ENCODE results near the gene MOK.

Gene MOK

DNA sequence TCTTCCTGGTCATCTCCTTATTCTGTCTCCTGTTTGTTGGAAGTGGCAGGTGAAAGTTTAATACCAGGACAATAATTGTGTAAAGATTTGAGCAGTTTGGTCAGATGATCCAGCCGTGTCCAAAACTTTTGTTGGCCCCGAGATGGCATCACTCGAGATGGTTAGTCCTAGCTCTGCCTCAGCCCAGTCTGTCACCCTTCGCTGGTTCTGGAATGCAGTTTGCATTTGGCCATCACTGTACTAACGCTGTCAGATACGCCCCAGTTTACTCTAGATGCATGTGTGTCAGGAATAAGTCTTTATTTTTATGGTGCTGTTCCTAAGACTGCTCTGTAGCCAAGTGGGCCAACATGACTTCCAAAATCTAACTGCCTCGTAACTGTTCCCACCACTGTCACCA, 79.6 kb downstream of the MOK start:
- no peak for DNase-seq (ENCODE audit: low read depth in 2 of 2)

DNA sequence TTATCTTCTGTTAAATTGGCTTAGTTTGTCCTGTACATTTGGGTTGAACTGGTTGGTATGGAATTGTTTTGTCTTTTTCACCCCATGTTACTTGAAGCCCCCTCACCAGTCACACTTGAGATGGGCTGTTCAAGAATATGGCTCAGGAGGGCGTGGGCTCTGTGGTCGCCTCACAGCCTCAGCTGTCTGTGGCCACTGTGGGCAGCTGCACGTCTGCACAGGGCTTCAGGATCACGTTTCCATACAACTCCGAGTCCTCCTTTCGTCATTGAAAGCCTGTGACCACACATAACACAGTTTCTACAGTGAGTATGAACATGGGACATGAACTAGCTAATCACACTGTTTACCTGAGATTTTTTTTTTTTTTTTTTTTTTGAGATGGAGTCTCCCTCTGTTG, 81.3 kb downstream of the MOK start:
- DNase-seq (ENCODE audit: low read depth in 2 of 2) = no peak

DNA sequence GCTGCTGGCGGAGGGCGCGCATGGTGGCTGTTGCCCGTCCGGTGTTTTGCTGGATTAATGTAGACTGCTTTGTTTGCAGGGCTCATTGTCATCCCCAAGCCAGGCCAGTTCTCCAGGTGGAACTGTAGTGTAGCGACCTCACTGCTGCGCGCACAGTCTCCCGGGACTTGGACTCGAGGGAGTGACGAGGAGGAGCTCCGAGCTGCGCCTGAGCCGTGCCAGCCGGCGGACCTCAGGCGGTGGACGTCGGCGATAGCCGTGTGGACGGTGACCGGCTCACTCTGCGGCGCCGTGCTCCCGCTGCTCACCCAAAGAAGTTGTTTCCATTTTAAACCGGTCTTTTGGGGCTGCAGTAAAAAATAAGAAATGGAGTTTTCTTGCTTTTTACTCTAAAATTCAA, 82.2 kb downstream of the MOK start:
- no peak for DNase-seq (ENCODE audit: low read depth in 2 of 2)

DNA sequence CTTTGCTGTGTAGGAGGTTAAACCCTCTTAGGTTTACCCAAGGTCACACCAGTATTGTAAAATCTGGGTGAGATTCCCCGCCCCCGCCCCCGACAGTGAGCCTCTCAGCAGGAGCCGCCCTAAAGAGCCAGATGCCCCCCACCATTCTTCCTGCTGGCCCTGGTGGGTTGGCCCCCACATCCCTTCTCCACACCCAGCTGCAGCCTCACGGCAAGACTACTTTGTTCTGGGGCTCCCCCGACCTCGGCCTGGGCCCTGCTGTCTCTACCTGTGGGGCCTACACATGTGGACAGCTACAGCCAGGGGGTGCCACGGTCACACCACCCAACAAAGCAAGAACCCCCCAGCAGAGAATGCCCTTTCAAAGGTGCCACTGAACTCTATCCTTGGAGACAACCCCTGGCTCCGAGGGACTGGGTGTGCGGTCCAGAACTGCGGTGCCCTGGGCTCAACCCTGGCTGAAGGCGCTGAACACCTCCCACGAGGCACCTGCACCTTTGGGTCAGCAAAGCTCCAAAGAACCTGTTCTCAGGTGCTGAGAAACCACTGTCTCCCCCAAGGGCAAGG, 82.9 kb downstream of the MOK start:
- no peak for DNase-seq (ENCODE audit: low read depth in 2 of 2)

DNA sequence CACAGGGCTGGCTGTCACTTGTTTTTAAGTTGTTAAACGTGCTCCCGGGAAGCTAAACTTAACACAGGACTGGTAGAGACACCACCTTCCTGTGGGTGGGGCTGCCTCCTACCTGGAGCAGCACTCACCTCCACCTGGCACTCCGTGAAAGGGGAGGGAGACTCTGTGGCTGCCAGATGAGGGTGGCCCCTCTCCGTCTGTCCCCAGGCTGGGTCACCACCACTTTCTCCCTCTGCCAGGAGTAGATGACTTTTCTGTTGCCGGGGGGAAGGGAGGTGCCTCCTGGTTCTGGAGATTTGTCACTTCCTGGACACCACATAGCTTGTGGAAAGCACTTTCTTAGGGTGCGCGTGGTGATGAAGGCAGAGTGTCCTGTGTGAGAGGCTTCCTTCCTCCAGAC, 83.9 kb downstream of the MOK start:
- DNase-seq (ENCODE audit: low read depth in 2 of 2) = no peak

DNA sequence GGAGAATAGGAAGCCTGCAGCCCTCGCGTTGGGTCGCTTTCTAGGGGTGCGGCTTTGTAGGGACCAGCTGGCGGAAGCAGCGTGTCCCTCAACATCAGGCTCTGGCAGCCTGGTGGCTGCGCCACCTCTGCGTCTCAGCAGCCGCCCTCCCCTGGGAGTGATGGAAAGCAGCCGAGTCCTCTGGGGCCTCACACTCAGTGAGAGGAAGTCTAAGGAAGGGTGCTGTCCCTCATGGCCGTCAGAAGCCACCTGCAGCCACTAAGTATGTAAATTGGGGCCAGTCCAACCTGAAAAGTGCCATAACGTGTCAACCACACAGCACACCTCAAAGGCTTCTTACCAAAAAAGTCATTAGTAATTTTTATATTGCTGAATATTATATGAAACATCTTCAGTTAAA, 84.9 kb downstream of the MOK start:
- DNase-seq (ENCODE audit: low read depth in 2 of 2) = no peak

DNA sequence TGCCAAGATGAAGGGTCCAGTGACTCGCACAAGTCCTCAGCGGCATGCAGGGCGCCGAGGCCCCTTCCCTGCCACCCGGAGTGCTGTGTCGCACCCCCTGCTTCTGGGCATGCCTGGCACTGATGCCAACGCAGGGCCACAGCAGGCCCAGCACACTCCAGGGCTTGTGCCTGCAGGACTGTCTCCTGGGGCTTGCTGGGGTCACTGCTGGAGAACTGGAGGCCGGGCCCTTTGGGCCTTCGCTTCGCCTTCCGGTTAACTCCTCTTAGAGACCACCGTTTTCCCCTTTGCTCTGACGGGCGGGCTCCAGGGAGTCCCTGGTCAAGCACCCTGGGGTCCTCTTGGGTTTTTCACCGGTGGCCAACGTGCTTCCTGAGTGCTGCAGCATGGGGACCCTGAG, 85.6 kb downstream of the MOK start:
- DNase-seq (ENCODE audit: low read depth in 2 of 2) = no peak

DNA sequence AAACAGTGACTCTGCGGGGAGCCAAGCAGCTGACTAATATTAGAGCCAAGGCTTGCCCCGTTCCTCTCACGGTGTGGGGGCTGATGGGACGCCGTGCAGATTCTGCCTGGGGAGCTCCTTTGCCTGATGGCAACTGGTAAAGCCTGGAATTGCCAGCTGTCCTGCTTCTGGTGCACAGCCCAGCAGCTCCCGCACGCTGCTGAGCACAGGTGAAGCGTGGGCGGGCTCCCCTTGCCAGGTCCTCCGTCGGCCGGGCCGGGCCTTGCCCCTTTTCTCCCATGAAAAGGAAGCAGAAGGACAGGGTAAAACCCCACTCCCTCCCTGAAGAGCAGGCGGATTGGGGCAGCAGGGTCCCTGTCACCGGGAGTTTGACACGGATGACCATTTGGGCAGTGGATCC, 86.3 kb downstream of the MOK start:
- no peak for DNase-seq (ENCODE audit: low read depth in 2 of 2)

DNA sequence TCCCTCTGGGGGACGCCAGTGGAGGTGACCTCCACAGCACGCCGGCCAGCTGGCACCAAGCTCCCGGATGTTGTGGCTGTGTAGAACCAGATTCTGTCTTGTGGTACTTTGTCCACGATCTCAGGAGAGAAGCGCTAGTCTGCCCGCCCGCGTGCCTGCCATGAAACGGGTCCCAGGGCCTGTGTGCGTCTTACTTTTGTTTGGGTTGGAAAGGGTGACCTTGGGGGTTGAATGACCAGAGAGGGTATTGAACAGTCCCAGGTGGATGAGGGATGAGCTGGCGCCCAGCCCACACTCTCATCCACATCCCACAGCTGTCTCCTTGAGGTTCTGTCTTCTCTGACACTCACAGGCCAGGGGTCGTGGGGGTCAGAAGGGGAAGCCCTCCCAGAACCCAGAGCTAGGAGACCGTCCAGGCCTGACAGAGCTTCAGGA, 87.0 kb downstream of the MOK start:
- no peak for DNase-seq (ENCODE audit: low read depth in 2 of 2)

DNA sequence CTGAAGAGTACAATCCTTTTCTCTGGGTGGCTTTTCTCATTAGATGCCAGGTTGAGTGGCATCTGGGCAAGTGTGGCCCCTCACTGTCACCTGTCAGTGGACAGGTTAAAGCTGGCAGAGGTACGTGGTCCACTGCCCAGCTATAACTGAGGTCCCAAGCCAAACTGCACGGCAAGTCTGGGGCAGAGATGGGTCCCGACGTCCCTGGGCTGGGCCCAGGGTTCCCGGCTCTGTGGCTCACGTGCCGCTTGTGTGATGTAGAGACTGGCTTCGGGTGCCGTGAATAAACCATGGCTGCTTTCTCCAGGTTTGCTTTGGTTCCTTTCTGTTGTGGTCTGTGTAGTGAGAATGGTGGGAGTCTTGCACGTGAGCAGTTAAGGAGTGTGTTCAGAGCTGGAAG, 87.6 kb downstream of the MOK start:
- DNase-seq (ENCODE audit: low read depth in 2 of 2) = no peak

DNA sequence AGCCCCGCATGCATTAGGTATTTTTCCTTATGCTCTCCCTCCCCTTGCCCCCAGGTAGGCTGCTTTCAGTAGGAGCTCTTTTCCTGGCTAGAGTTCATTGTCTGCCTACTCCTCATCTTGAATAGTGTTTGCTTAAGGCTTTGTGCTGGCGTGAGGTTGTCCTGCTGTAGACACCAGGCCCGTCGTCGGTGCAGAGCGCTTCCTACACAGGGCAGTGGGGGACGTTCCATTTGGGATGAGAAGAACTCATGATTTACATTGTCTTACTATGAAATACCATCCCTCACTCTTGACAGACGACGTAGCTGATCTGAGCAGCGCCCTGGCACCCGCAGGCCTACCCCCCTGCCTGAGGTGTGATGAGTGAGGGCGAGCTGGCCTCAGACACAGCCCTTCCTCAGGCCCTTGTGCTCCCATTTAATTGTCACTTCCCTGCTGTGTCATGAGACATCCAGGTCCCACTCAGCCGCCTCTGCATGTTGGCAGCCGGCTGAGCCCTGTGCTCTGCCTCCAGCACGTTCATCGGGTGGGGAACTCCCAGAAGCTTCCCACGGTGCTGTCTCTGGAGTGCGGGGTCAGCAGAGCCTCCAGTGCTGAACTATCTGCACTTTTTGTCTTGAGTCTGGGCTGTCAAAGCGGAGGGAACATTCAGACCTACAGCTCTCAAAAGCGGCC, 89.3 kb downstream of the MOK start:
- no peak for DNase-seq (ENCODE audit: low read depth in 2 of 2)

DNA sequence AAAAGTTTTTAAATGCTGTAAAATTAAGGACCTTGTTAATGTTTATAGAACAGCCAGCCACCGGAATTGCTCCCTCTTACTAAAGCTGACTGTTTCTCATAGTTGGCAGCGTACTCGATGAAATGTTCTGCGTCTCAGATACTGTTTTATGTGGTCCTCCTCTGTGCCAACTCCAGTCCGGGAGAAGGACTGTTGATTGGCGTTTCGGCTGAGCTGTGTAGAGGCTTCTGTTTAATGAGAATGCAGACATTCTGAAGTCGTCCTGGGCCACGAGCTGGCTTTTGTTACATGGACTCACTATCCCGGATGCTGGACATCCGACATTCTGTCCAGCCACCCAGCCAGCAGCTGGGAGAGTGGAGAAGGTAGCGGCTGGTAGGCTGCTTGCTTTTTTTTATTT, 89.9 kb downstream of the MOK start:
- no peak for DNase-seq (ENCODE audit: low read depth in 2 of 2)

DNA sequence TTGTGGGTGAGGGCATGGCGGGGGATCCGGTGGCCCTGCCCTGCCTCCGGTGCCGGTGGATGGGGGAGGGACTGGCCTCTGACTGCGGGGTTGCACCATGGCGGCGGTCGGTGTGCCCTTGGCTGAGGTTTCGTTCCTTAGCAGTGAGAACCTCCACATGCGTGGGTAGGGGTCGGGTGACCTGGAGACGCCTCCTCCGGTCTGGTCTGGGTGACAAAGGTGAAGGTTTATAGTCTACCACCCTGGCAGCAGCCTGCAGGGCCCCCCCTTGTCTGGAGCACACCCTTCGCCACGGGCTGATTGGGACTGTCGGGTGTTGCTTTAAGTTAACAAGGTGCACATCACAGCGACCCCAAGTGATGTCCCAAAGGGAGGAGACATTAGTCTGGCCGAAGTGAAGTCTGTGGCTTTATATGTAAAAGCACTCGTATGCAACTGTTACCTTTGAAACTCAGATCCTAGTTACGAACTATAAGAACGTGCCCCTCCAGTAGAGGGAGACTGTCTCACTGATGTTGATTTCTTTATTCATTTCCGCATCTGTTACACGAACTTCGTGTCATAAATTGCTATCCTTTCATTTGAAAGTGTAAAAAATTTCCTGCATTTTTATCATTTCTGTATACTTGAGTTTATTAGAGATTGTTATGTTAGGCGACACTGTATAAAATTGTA, 90.8 kb downstream of the MOK start:
- no peak for DNase-seq (ENCODE audit: low read depth in 2 of 2)

DNA sequence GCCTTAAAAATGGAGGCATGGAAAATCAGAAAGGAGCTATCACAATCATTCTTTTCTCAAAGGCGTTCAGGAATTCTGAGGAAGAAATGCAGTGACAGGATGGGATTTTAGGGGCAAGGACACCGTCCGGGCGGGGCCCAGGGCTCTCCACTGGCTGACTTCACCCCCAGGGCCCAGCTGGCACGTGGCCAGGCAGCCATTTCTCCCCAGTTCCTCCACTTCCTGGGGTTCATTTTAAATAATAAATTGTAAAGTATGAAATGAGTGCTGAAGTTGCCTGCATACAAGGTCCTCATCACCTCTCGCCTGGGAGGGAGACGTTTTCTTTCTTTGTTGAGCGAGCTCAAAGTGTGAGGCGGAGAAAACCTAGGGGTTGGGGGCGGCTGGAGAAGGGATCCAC, 91.5 kb downstream of the MOK start:
- DNase-seq (ENCODE audit: low read depth in 2 of 2) = no peak

DNA sequence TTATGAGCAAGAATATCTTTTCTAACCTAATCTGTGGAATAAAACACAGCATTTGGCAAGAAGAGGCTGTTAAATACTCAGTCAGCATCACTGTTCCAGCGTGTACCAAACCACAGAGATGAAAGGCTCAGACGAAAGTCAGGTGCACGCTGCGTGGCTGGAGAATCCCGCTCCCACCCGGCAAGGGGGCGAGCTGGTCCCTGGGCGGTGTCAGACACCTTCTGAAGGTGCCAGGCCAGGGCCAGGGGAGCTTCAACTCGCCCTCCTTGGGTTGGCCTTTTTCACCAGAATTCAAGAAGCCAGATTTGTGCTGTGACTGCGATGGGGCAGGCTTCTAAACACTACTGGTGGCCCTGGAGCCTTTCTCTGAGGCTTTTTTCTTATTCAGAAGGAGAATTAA, 92.1 kb downstream of the MOK start:
- DNase-seq (ENCODE audit: low read depth in 2 of 2) = no peak

DNA sequence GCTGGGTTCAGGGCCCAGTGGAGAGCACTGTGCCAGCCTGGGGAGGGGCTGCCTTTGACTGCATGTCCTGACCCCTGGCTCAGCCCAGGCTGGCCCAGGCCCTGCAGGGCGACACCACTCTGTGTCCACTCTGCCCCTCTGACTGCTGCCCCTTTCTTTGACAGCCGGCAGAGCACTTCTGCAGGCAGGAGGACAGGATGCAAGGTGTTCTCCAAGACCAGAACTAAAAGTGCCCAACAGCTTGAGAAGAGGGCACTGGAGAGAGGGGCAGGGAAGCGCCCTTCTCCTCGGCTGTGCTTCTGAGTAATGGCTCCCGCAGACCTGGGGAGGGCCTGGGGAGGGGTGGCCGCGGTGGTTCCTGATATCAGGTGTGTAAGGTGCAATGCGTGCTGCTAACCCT, 92.6 kb downstream of the MOK start:
- no peak for DNase-seq (ENCODE audit: low read depth in 2 of 2)

DNA sequence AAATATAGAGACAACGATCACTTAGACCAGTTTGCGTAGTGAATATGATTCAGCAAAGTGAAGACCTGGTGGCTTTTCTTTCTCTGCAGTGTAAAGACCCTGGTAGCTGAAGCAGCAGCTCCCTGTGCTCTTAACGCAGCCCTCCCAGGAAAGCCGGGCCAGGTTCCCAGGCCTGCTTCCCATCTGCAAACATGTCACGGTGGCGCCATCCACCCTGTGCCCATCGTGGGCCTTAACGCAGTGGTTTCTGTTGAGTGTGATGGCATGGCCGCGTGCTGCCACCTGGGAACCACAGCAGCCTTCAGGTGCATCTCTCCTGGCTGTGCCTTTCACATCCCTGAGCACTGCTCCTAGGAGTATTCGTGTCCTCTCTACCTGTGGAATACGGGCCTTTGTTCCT, 93.7 kb downstream of the MOK start:
- no peak for DNase-seq (ENCODE audit: low read depth in 2 of 2)

DNA sequence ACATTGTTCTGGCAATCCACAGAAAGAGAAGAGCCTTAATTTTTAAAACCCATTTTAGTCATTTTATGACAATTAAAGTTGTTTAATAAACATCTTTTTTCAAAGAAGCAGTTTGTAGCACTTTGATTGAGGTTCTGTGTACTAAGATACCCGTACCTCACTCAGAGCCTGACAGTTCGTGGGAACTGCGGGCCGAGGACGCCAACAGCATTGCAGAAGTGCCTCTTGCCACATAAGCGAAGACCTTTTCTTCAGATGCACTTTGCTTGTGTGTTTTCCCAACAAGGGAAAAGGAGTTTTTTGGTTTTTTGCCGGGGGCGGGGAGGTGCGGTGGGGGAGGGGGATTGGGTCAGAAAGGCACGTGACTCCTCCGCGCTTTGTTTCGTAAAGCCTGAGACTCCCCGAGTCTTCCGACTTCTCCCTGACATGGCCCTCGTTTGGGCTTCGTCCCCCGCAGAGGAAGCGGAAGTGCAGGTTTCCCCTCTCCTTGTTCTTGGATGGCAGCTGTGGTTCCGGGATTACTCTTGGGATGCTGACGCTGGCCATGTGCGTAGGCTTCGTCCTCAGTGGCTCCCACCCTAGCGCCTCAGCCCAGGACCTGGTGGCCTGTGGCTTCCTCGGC, 94.4 kb downstream of the MOK start:
- no peak for DNase-seq (ENCODE audit: low read depth in 2 of 2)

DNA sequence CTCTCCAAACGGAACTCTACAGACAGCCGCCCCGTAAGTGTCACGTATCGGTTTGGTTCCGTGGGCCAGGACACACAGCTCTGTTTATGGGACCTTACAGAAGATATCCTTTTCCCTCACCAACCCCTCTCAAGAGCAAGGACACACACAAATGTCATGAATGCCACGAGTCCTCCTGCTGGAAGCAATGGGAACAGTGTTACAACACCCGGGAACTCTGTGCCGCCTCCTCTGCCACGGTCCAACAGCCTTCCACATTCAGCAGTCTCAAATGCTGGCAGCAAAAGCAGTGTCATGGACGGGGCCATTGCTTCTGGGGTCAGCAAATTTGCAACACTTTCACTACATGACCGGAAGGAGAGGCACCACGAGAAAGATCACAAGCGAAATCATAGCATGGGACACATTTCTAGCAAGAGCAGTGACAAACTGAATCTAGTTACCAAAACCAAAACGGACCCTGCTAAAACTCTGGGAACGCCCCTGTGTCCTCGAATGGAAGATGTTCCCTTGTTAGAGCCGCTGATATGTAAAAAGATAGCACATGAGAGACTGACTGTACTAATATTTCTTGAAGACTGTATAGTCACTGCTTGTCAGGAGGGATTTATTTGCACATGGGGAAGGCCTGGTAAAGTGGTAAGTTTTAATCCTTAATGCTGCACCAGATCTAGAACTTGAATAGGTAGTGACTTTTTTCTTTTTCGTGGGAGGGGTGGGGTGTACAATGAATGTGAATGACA, 95.6 kb downstream of the MOK start:
- DNase-seq (ENCODE audit: low read depth in 2 of 2) = no peak

DNA sequence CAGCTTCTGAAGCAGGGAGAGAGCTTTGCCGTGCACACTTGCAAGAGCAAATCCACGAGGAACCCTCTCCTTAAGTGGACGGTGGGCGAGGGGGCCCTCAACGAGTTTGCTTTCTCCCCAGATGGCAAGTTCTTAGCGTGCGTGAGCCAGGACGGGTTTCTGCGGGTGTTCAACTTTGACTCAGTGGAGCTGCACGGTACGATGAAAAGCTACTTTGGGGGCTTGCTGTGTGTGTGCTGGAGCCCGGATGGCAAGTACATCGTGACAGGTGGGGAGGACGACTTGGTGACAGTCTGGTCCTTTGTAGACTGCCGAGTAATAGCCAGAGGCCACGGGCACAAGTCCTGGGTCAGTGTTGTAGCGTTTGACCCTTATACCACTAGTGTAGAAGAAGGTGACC, 96.2 kb downstream of the MOK start:
- DNase-seq (ENCODE audit: low read depth in 2 of 2) = no peak

DNA sequence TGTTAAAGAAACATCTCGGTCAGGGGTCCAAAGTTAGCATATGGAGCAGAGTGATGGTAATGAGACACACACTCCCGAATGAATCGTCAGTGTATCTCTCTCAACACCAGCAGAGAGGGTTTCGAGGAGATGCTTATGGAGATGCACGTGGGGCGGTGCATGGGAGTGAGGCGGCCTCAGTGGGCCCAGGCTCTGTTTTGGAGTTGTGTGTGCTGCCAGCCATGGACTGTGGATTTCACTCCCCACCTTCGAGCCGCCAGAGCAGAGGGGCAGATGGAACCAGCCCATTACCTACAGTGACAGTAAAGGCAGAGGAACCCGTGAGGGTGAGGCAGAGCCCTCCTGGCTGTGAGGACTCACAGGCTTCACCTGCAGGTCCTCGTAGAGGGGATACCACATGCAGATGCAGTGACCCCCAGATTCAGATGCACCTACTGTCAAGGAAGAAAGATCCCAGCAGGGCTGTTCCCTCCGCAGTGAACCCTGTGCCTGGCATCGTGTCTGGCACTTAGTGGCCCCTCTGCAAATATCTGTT, 97.1 kb downstream of the MOK start:
- DNase-seq (ENCODE audit: low read depth in 2 of 2) = no peak

DNA sequence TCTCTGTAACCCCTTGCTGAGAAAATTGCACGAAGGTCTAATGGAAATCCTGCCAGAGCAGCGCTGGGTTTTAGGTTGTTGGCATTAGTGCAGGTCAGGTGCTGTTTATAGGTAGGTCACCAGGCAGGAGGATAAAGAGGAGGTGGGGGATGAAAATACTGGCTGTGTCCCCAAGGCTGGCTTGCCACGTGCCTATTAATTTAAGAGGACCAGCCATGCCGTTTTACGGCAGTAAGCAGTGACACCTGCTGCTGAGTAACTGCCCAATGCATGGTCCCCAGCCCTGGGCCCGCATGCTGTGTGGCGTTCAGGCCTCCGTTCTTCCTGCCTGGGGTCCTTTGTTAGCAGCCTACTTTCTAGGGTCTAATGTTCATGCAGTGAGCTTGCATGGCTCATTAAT, 98.0 kb downstream of the MOK start:
- no peak for DNase-seq (ENCODE audit: low read depth in 2 of 2)

Data from stimulated activated CD8-positive, alpha-beta memory T cell treated with anti-CD3 and anti-CD28 coated beads, Interleukin-7, amount 100 ng/mL, for 1 hour (primary cell).